Measurements from ENCODE around the gene WWC2. TPM values are rescaled to one million over a fixed set of nuclear protein-coding genes. Genes with fewer than 3 reads are reported as not detected.

WWC2 gene
- total RNA-seq, 1 experiment from 2014 or later = 126 TPM

GRCh38 chr4:183057255-183057654 is 41.8 kb upstream of the WWC2 start (continued):
- no peak for TF ChIP-seq AFF4 (CRISPR knock-in tag; IDR thresholded peaks at IDR 0.05; ENCODE audit: borderline replicate concordance)
- TF ChIP-seq HMGA2 (CRISPR knock-in tag; IDR thresholded peaks at IDR 0.05) = no peak
- TF ChIP-seq ZNF512 (CRISPR knock-in tag; IDR thresholded peaks at IDR 0.05; ENCODE audit: borderline replicate concordance) = no peak

GRCh38 chr4:183059797-183060196 is 39.3 kb upstream of the WWC2 start:
- H3K9me3 Mint-ChIP-seq = peaks cover 13% of the 10 kb centered on the region
- no peaks in the 10 kb centered on the region; the same call in 1 of the 2 replicates for H3K27me3 Mint-ChIP-seq (ENCODE audit: low read depth)
- no peak overlapping the region for H3K4me3 Mint-ChIP-seq
- CTCF ChIA-PET = no interaction called here
- H3K4me1 Mint-ChIP-seq = no peaks in the 10 kb centered on the region
- peaks cover 2% of the 10 kb centered on the region; the same call in 1 of the 2 replicates for H3K36me3 Mint-ChIP-seq
- TF ChIP-seq E2F5 (CRISPR knock-in tag; IDR thresholded peaks at IDR 0.05) (no peak), MXD4 (CRISPR knock-in tag; IDR thresholded peaks at IDR 0.05; ENCODE audit: borderline replicate concordance) (no peak), NFYB (CRISPR knock-in tag; conservative IDR thresholded peaks at IDR 0.05; ENCODE audit: low read depth) (no peak), FOXK1 (CRISPR knock-in tag; IDR thresholded peaks at IDR 0.05) (no peak), ZNF232 (CRISPR knock-in tag; IDR thresholded peaks at IDR 0.05) (no peak), FOXP1 (CRISPR knock-in tag; IDR thresholded peaks at IDR 0.05; ENCODE audit: borderline replicate concordance) (no peak)
- DNase-seq (ENCODE audit: low spot score) (no peak), ATAC-seq (no peak)
- POLR2A ChIA-PET = no interaction called here
- no peak overlapping the region for H3K27ac Mint-ChIP-seq

GRCh38 chr4:183068502-183068901 is 30.6 kb upstream of the WWC2 start:
- ChIA-PET CTCF (interaction anchor here (1.0 kb wide), 1 partner anchor 194 kb away, joined by 3 read pairs; no protein-coding TSS in a partner anchor), POLR2A (no interaction called here)
- no peak for ATAC-seq
- H3K27me3 Mint-ChIP-seq (ENCODE audit: low read depth) = no peaks in the 10 kb centered on the region; the same call in 1 of the 2 replicates
- peaks cover 21% of the 10 kb centered on the region for H3K36me3 Mint-ChIP-seq
- no peak for DNase-seq (ENCODE audit: low spot score)
- H3K27ac Mint-ChIP-seq = no peak overlapping the region
- peaks cover 37% of the 10 kb centered on the region for H3K9me3 Mint-ChIP-seq
- no peak for TF ChIP-seq TEAD4 (CRISPR knock-in tag; IDR thresholded peaks at IDR 0.05)
- TF ChIP-seq CTCF (IDR thresholded peaks at IDR 0.05) = no peak
- no peak for TF ChIP-seq PRRX2 (CRISPR knock-in tag; IDR thresholded peaks at IDR 0.05)
- TF ChIP-seq ZNF232 (CRISPR knock-in tag; IDR thresholded peaks at IDR 0.05) = no peak
- peaks cover 3% of the 10 kb centered on the region for H3K4me1 Mint-ChIP-seq
- H3K4me3 Mint-ChIP-seq = no peak overlapping the region

- H3K9me3 Mint-ChIP-seq = peaks cover 37% of the 10 kb centered on the region
- ChIA-PET POLR2A (interaction anchor here (0.6 kb wide), 1 partner anchor 27 kb away, joined by 3 read pairs; no protein-coding TSS in a partner anchor), CTCF (no interaction called here)
Measured at GRCh38 chr4:183071222-183071621, 27.8 kb upstream of the WWC2 start.

More at GRCh38 chr4:183071222-183071621, 27.8 kb upstream of the WWC2 start:
- TF ChIP-seq HMGXB4 (CRISPR knock-in tag; IDR thresholded peaks at IDR 0.05) = no peak
- peak; percentile 42; the same call in 1 of the 2 replicates for TF ChIP-seq GTF2I (CRISPR knock-in tag; conservative IDR thresholded peaks at IDR 0.05)
- H3K4me1 Mint-ChIP-seq = peaks cover 28% of the 10 kb centered on the region
- H3K27me3 Mint-ChIP-seq (ENCODE audit: low read depth) = no peaks in the 10 kb centered on the region; the same call in 1 of the 2 replicates
- H3K4me3 Mint-ChIP-seq = no peak overlapping the region
- H3K36me3 Mint-ChIP-seq = peaks cover 21% of the 10 kb centered on the region
- DNase-seq (ENCODE audit: low spot score) (no peak), ATAC-seq (no peak)
- H3K27ac Mint-ChIP-seq = no peak overlapping the region
